GM12878 (cell line): Measurements from ENCODE around the gene NRP1. TPM values are rescaled to one million over a fixed set of nuclear protein-coding genes. Genes with fewer than 3 reads are reported as not detected.

ENCODE experiments used
- ATAC-seq: fragments of 200-7000 bp; cut with Tn5 transposase; 3 replicates; pipeline ENCODE4 v1.9.1; 2020; ENCODE audit warnings: mild to moderate bottlenecking, moderate library complexity
- BruUV-seq: library from RNA; stranded (reverse); fragments of 400-500 nt; replicated peaks from 2 replicates; lab custom pipeline; 2021; lab: Mats Ljungman, UMichigan
- CTCF ChIA-PET: fragments of 300-600 bp; sonication (Branson Sonifier 250); formaldehyde crosslinking; extraction: SDS; loops from one replicate; lab custom pipeline; 2021; ENCODE audit warnings: inconsistent platforms; lab: Yijun Ruan, JAX
- POLR2A ChIA-PET: fragments of 350-600 bp; formaldehyde crosslinking; extraction: SDS; loops from one replicate; lab custom pipeline; 2021; ENCODE audit warnings: inconsistent platforms; lab: Charles Lee
- RAD21 ChIA-PET: fragments of 300-600 bp; sonication (Branson Sonifier 250); formaldehyde crosslinking; loops from one replicate; lab custom pipeline; 2023; ENCODE audit warnings: antibody characterized with exemption; ENCODE audit not compliant: unreplicated experiment; lab: Charles Lee
- SMC1A ChIA-PET: fragments of 300-600 bp; sonication (Branson Sonifier 250); formaldehyde crosslinking; loops from one replicate; lab custom pipeline; 2023; ENCODE audit not compliant: unreplicated experiment, uncharacterized antibody; lab: Charles Lee
- DNase-seq: peaks from one replicate; pipeline ENCODE4 v3.0.0-alpha.2; 2011; ENCODE audit warnings: low read depth, low spot score
- FAIRE-seq: peaks from 3 replicates; lab custom pipeline; 2011; peaks lifted over from hg19 to GRCh38; lab: Jason Lieb, UNC
- H2AFZ ChIP-seq: 2 replicates; pipeline ENCODE4 v1.6.0; 2011; ENCODE audit warnings: low read depth, low read length, control low read depth; ENCODE audit not compliant: control insufficient read depth
- H3K27ac ChIP-seq: 2 replicates; pipeline ENCODE4 v1.5.1; 2011; ENCODE audit warnings: control low read depth; ENCODE audit not compliant: control insufficient read depth, insufficient read depth
- H3K27me3 ChIP-seq, 2 experiments: replicated peaks in 1 of 2; 2 replicates each; pipeline versions ENCODE4 v1.6.0 to v1.6.1; 2011; ENCODE audit warnings: low read length in 1 of 2; ENCODE audit not compliant: control insufficient read depth in 2 of 2, insufficient read depth in 2 of 2
- H3K36me3 ChIP-seq, 2 experiments: 2 replicates each; pipeline ENCODE4 v1.5.1; 2011; ENCODE audit warnings: low read length in 1 of 2; ENCODE audit not compliant: control insufficient read depth in 2 of 2, insufficient read depth in 2 of 2
- H3K4me1 ChIP-seq: 2 replicates; pipeline ENCODE4 v1.6.1; 2011; ENCODE audit warnings: mild to moderate bottlenecking, low read length, moderate library complexity, mixed read lengths; ENCODE audit not compliant: control insufficient read depth, insufficient read depth
- H3K4me2 ChIP-seq: 2 replicates; pipeline ENCODE4 v1.6.0; 2011; ENCODE audit warnings: control low read depth; ENCODE audit not compliant: control insufficient read depth, insufficient read depth
- H3K4me3 ChIP-seq: fragments of 200-600 bp; sonication (generic); 2 replicates; pipeline ENCODE4 v1.5.1; 2016
- H3K79me2 ChIP-seq: 2 replicates; pipeline ENCODE4 v1.6.0; 2011; ENCODE audit warnings: low read length; ENCODE audit not compliant: control insufficient read depth, insufficient read depth
- H3K9ac ChIP-seq: 2 replicates; pipeline ENCODE4 v1.8.0; 2011; ENCODE audit warnings: low read length, control low read depth, mixed read lengths; ENCODE audit not compliant: control insufficient read depth, insufficient read depth
- H3K9me3 ChIP-seq: replicated peaks from 3 replicates; pipeline ENCODE4 v1.5.1; 2011; ENCODE audit warnings: mild to moderate bottlenecking, low read length; ENCODE audit not compliant: control insufficient read depth, insufficient read depth
- H4K20me1 ChIP-seq: 2 replicates; pipeline ENCODE4 v1.6.0; 2011; ENCODE audit not compliant: control insufficient read depth, insufficient read depth
- BHLHE40 ChIP-seq, 2 experiments: fragments of 450-650 bp in 1 of 2; IDR thresholded peaks; 2 replicates each; pipeline ENCODE4 v1.6.1; 2011 to 2017; ENCODE audit warnings: low read depth in 2 of 2, borderline replicate concordance in 1 of 2, improper control_type of control experiment in 1 of 2, low read length in 1 of 2, mild to moderate bottlenecking in 1 of 2
- FOXK2 ChIP-seq: fragments of 450-650 bp; IDR thresholded peaks from 2 replicates; pipeline ENCODE4 v1.6.1; 2017; ENCODE audit warnings: mild to moderate bottlenecking, moderate library complexity
- IKZF2 ChIP-seq, 2 experiments: fragments of 450-650 bp; IDR thresholded peaks; 2 replicates each; pipeline ENCODE4 v1.6.1; 2017; ENCODE audit warnings: mild to moderate bottlenecking in 2 of 2, moderate library complexity in 2 of 2
- NRF1 ChIP-seq: conservative IDR thresholded peaks from 2 replicates; pipeline ENCODE4 v1.6.1; 2011; ENCODE audit warnings: mild to moderate bottlenecking, low read depth, low read length, improper control_type of control experiment
- SP1 ChIP-seq: IDR thresholded peaks from one replicate; pipeline ENCODE4 v1.6.1; 2011; ENCODE audit warnings: low read depth, low read length
- STAT1 ChIP-seq: fragments of 450-650 bp; conservative IDR thresholded peaks from 2 replicates; pipeline ENCODE4 v1.6.1; 2014; ENCODE audit warnings: antibody characterized with exemption, mild to moderate bottlenecking
- WGBS: methylation state at CpG from one replicate; pipeline ENCODE4 v1.1.6; 2016; ENCODE audit warnings: low lambda C conversion rate; ENCODE audit not compliant: insufficient replicate concordance, insufficient coverage; ENCODE audit errors: missing lambda C conversion rate; 5-methylcytosine and 5-hydroxymethylcytosine counted together
- in situ Hi-C: fragments of 300-500 bp; cut with MboI; formaldehyde crosslinking; loops from 9 replicates; pipeline ENCODE4 v1.14.3; 2018; ENCODE audit warnings: mixed read lengths
- intact Hi-C: fragments of 100-400 bp; cut with micrococcal nuclease; formaldehyde crosslinking; loops from one replicate; pipeline ENCODE4 v1.14.2; 2022; ENCODE audit not compliant: unreplicated experiment
- polyA plus RNA-seq, 11 experiments: library from polyadenylated mRNA; depleted of rRNA in 4 of 11; unstranded in 6 of 11; stranded (reverse) in 5 of 11; fragments of >200 nt; fragmentation: Nextera tagmentation in 4 of 11; fragmentation: Illumina TruSeq in 1 of 11; extraction: Ambion mirVana in 4 of 11; extraction: Trizol in 1 of 11; gene quantifications; 1 replicate in 1 of 11; 2 replicates in 10 of 11; pipeline versions ENCODE4 v1.2.1 to v1.2.3, GENCODE V29; 2011 to 2016; ENCODE audit warnings: inconsistent platforms in 2 of 11, missing spikeins in 2 of 11, low read depth in 1 of 11
- total RNA-seq, 4 experiments: library from RNA; depleted of rRNA in 3 of 4; stranded (reverse); fragments of >200 nt in 3 of 4; fragmentation: Illumina TruSeq in 1 of 4; extraction: Trizol in 1 of 4; gene quantifications; 2 replicates each; pipeline versions ENCODE4 v1.2.1 to v1.2.3, GENCODE V29; 2013 to 2021
- TF ChIP-seq, protein P1 (sequence below): IDR thresholded peaks from 2 replicates; pipeline ENCODE4 v1.6.1; 2011; ENCODE audit warnings: low read depth, mild to moderate bottlenecking, low read length, moderate library complexity, borderline replicate concordance; ENCODE audit errors: extremely low read depth
- TF ChIP-seq, protein P2 (sequence below): IDR thresholded peaks from 2 replicates; pipeline ENCODE4 v1.6.1; 2012; ENCODE audit warnings: low read length, inconsistent platforms

NRP1 gene
- total and polyA plus RNA-seq, 10 of the 15 experiments (the other 5 are each of a cell fraction or from before 2014, with no cell fraction given): 0.11 to 12.1 (median 0.52) TPM

DNA sequence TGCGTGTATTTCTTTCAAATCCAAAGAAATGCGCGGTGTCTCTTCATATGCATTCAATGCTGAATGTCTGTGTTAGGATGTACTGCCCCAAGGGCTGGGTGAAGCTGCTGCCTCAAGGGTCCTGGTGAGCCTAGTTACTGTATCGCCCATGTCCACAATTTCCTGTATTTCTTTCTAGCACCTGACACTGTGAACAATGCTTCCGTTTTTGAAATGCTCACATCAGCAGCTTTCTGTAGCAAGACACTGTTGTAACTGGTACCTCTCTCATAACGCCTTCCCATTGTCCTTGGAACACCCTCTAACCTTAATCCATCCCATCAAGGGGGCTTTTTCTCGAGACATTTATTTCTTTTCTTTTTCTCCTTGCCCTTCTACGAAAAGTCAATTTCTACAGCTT, 25.1 kb downstream of the NRP1 start:
- WGBS: 42% methylated on average over 8 of the region's 8 CpGs
- no peak overlapping the region for H2AFZ ChIP-seq
- no peak overlapping the region for H3K9ac ChIP-seq
- no peak overlapping the region for H3K4me3 ChIP-seq
- TF ChIP-seq SP1: no peak
- TF ChIP-seq BHLHE40 (IDR thresholded peaks at IDR 0.05; ENCODE audit: borderline replicate concordance in 1 of 2, low read depth in 2 of 2, low read length in 1 of 2): no peak
- no peak for TF ChIP-seq FOXK2
- TF ChIP-seq STAT1: no peak
- no peak for TF ChIP-seq IKZF2 (IDR thresholded peaks at IDR 0.05)
- no peak for TF ChIP-seq NRF1
- TF ChIP-seq, protein P1, sequence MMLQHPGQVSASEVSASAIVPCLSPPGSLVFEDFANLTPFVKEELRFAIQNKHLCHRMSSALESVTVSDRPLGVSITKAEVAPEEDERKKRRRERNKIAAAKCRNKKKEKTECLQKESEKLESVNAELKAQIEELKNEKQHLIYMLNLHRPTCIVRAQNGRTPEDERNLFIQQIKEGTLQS: no peak
- TF ChIP-seq, protein P2, sequence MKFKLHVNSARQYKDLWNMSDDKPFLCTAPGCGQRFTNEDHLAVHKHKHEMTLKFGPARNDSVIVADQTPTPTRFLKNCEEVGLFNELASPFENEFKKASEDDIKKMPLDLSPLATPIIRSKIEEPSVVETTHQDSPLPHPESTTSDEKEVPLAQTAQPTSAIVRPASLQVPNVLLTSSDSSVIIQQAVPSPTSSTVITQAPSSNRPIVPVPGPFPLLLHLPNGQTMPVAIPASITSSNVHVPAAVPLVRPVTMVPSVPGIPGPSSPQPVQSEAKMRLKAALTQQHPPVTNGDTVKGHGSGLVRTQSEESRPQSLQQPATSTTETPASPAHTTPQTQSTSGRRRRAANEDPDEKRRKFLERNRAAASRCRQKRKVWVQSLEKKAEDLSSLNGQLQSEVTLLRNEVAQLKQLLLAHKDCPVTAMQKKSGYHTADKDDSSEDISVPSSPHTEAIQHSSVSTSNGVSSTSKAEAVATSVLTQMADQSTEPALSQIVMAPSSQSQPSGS: no peak
- POLR2A ChIA-PET: no interaction called here
- BruUV-seq: no TSS peak
- FAIRE-seq (no peak), DNase-seq (no peak), ATAC-seq (no peak)
- CTCF ChIA-PET: no interaction called here
- H3K36me3 ChIP-seq: no peaks in the 10 kb centered on the region
- no peaks in the 10 kb centered on the region; a peak in 1 of 4 replicates for H3K27me3 ChIP-seq
- intact Hi-C loops (no loop called here), in situ Hi-C loops (no loop called here)
- RAD21 ChIA-PET: interaction anchor here (0.6 kb wide), 1 partner anchor 9 kb away, joined by 3 read pairs; no protein-coding TSS in a partner anchor
- no peak overlapping the region for H3K27ac ChIP-seq
- no peaks in the 10 kb centered on the region for H3K79me2 ChIP-seq
- no peak overlapping the region for H3K4me2 ChIP-seq
- SMC1A ChIA-PET: interaction anchor here (0.6 kb wide), 1 partner anchor 329 kb away, joined by 3 read pairs; no protein-coding TSS in a partner anchor
- H4K20me1 ChIP-seq: no peaks in the 10 kb centered on the region
- H3K4me1 ChIP-seq: no peaks in the 10 kb centered on the region
- no peaks in the 10 kb centered on the region; the same call in 2 of the 3 replicates for H3K9me3 ChIP-seq
